Panc1 (cell line): ENCODE data around the gene NDUFB6. TPM values are rescaled to one million over a fixed set of nuclear protein-coding genes. Genes with fewer than 3 reads are reported as not detected.
A peak's percentile ranks its signal among the peaks of the same experiment; 100 is the strongest.
"Not testable (repeated sequence)": the region's sequence is repeated elsewhere in the genome, so short reads cannot be mapped to it uniquely, and the experiment has no call there.

Experiments
- ATAC-seq: fragments of 200-7000 bp; cut with Tn5 transposase; 2 replicates; pipeline ENCODE4 v1.9.1; 2020; ENCODE audit warnings: mild to moderate bottlenecking, moderate library complexity
- BruUV-seq: library from RNA; stranded (reverse); fragments of 400-500 nt; replicated peaks from 2 replicates; lab custom pipeline; 2021; lab: Mats Ljungman, UMichigan
- CTCF ChIA-PET: fragments of 300-600 bp; sonication (Branson Sonifier 250); formaldehyde crosslinking; loops from one replicate; lab custom pipeline; 2022; ENCODE audit warnings: antibody characterized with exemption; lab: Charles Lee
- POLR2A ChIA-PET: fragments of 300-600 bp; sonication (Branson Sonifier 250); formaldehyde crosslinking; loops from one replicate; lab custom pipeline; 2022; ENCODE audit warnings: antibody characterized with exemption; lab: Charles Lee
- DNase-seq: peaks from one replicate; pipeline ENCODE4 v3.0.0-alpha.2; 2010; ENCODE audit warnings: low read depth, low spot score
- H3K27ac ChIP-seq: 2 replicates; pipeline ENCODE4 v1.5.1; 2011; ENCODE audit warnings: mild to moderate bottlenecking, low read length, inconsistent platforms
- H3K27me3 ChIP-seq: fragments of 200-500 bp; sonication (Bioruptor generic); 2 replicates; pipeline ENCODE4 v1.6.0; 2014; ENCODE audit warnings: low read length, inconsistent platforms; ENCODE audit not compliant: control insufficient read depth, insufficient read depth
- H3K36me3 ChIP-seq: fragments of 200-500 bp; sonication (Bioruptor generic); 2 replicates; pipeline ENCODE4 v1.5.1; 2014; ENCODE audit warnings: inconsistent platforms, mild to moderate bottlenecking, low read length, moderate library complexity; ENCODE audit not compliant: control insufficient read depth, insufficient read depth
- H3K4me1 ChIP-seq: 2 replicates; pipeline ENCODE4 v1.5.1; 2011; ENCODE audit warnings: inconsistent platforms, mild to moderate bottlenecking, low read length, moderate library complexity; ENCODE audit not compliant: control insufficient read depth, insufficient read depth
- H3K4me3 ChIP-seq, 2 experiments: 2 replicates each; pipeline ENCODE4 v1.5.1; 2011 to 2012; ENCODE audit warnings: low read depth in 2 of 2, low read length in 2 of 2, mild to moderate bottlenecking in 2 of 2, inconsistent platforms in 1 of 2, moderate library complexity in 1 of 2
- H3K9me3 ChIP-seq: fragments of 200-500 bp; sonication (Bioruptor generic); 2 replicates; pipeline ENCODE4 v1.5.1; 2014; ENCODE audit warnings: low read depth, mild to moderate bottlenecking, inconsistent platforms, low read length, moderate library complexity; ENCODE audit not compliant: control insufficient read depth, insufficient read depth
- CTCF ChIP-seq: fragments of 450-650 bp; IDR thresholded peaks from 2 replicates; pipeline ENCODE4 v1.5.1; 2017; ENCODE audit warnings: mild to moderate bottlenecking
- POLR2AphosphoS5 ChIP-seq: IDR thresholded peaks from 2 replicates; pipeline ENCODE4 v1.6.1; 2012; ENCODE audit warnings: mild to moderate bottlenecking, low read depth, low read length, moderate library complexity
- REST ChIP-seq, 2 experiments: IDR thresholded peaks; 2 replicates each; pipeline ENCODE4 v1.6.1; 2011 to 2012; ENCODE audit warnings: low read depth in 2 of 2, control low read depth in 1 of 2, low read length in 1 of 2, mild to moderate bottlenecking in 1 of 2, moderate library complexity in 1 of 2; ENCODE audit not compliant: insufficient read depth in 1 of 2
- SIN3A ChIP-seq: IDR thresholded peaks from 2 replicates; pipeline ENCODE4 v1.6.1; 2012; ENCODE audit warnings: low read depth, mild to moderate bottlenecking, low read length, moderate library complexity, borderline replicate concordance; ENCODE audit not compliant: insufficient read depth
- TCF7L2 ChIP-seq: IDR thresholded peaks from 2 replicates; pipeline ENCODE4 v1.6.1; 2011; ENCODE audit warnings: mild to moderate bottlenecking, low read depth, low read length, inconsistent platforms
- in situ Hi-C: cut with HindIII; loops from 2 replicates; pipeline ENCODE4 v1.10.0; 2016; ENCODE audit warnings: low sequenced_read_pairs, low pct_unique_long_range_greater_than_20kb
- intact Hi-C: fragments of 100-400 bp; cut with micrococcal nuclease; formaldehyde crosslinking; loops from one replicate; pipeline ENCODE4 v1.10.0; 2022; ENCODE audit not compliant: unreplicated experiment
- total RNA-seq: library from RNA; stranded (reverse); gene quantifications from one replicate; pipeline ENCODE4 v1.2.1, GENCODE V29; 2021; ENCODE audit not compliant: unreplicated experiment

NDUFB6 gene
- total RNA-seq, 1 experiment from 2014 or later = 85.3 TPM

GRCh38 chr9:32524892-32525708 lies 47.9 kb downstream of the NDUFB6 start:
- DNase-seq = no peak
- in situ Hi-C loops = no loop called here
- peaks cover 3% of the 10 kb centered on the region; the same call in 1 of the 2 replicates for H3K9me3 ChIP-seq
- POLR2A ChIA-PET = interaction anchor here (0.5 kb wide), 1 partner anchor 38 kb away, joined by 7 read pairs; no protein-coding TSS in a partner anchor
- CTCF ChIA-PET = interaction anchor here (0.8 to 2.3 kb wide), 4 partner anchors 47 to 146 kb away, joined by 3 to 34 read pairs (median 4); no protein-coding TSS in a partner anchor
- BruUV-seq = TSS peak; percentile 69
- H3K4me1 ChIP-seq = peaks cover 32% of the 10 kb centered on the region
- no peaks in the 10 kb centered on the region for H3K27me3 ChIP-seq
- TF ChIP-seq CTCF = no peak
- TF ChIP-seq TCF7L2 = no peak
- TF ChIP-seq POLR2AphosphoS5 = peak; percentile 44; the same call in 1 of the 2 replicates
- H3K27ac ChIP-seq = peak overlapping the region; percentile 96
- no peaks in the 10 kb centered on the region for H3K36me3 ChIP-seq
- intact Hi-C loops = no loop called here
- peak overlapping the region; percentile 64 to 88 for H3K4me3 ChIP-seq
- peak; percentile 56 for ATAC-seq

- CTCF ChIA-PET = interaction anchor here (0.9 to 2.3 kb wide), 2 partner anchors 55 to 145 kb away, joined by 3 to 34 read pairs; no protein-coding TSS in a partner anchor
- H3K27me3 ChIP-seq, POLR2A ChIA-PET, DNase-seq, BruUV-seq, H3K9me3 ChIP-seq, ATAC-seq, in situ Hi-C loops, H3K36me3 ChIP-seq, intact Hi-C loops: not testable (repeated sequence)
- peaks cover 32% of the 10 kb centered on the region for H3K4me1 ChIP-seq
- peak overlapping the region; percentile 96 for H3K27ac ChIP-seq
- H3K4me3 ChIP-seq = peak overlapping the region; percentile 64 to 88
These were observed 48.4 kb downstream of the NDUFB6 start for GRCh38 chr9:32524558-32524891.

GRCh38 chr9:32523910-32524309 lies 49.0 kb downstream of the NDUFB6 start:
- ChIA-PET POLR2A (no interaction called here), CTCF (no interaction called here)
- intact Hi-C loops = no loop called here
- peaks cover 32% of the 10 kb centered on the region for H3K4me1 ChIP-seq
- DNase-seq (no peak), ATAC-seq (no peak)
- H3K27me3 ChIP-seq = no peaks in the 10 kb centered on the region
- TF ChIP-seq REST (IDR thresholded peaks at IDR 0.05; ENCODE audit: insufficient read depth in 1 of 2, low read depth in 2 of 2, low read length in 1 of 2) (no peak), SIN3A (no peak), POLR2AphosphoS5 (no peak), CTCF (no peak), TCF7L2 (no peak)
- BruUV-seq = no TSS peak
- in situ Hi-C loops = no loop called here
- peak overlapping the region; percentile 96 for H3K27ac ChIP-seq
- peak overlapping the region; percentile 2 to 64; a peak in 3 of 4 replicates for H3K4me3 ChIP-seq
- peaks cover 15% of the 10 kb centered on the region for H3K9me3 ChIP-seq
- no peaks in the 10 kb centered on the region for H3K36me3 ChIP-seq
